K562 (cell line): ENCODE measurements around the gene CHRNG. TPM values are rescaled to one million over a fixed set of nuclear protein-coding genes. Genes with fewer than 3 reads are reported as not detected.

Experiments used
- ATAC-seq: fragments of 200-7000 bp; cut with Tn5 transposase; 3 replicates; pipeline ENCODE4 v1.9.1; 2020; ENCODE audit warnings: moderate library complexity
- BruUV-seq: library from RNA; stranded (reverse); fragments of 400-500 nt; replicated peaks from 2 replicates; lab custom pipeline; 2021; lab: Mats Ljungman, UMichigan
- CTCF ChIA-PET: fragments of 300-600 bp; formaldehyde crosslinking; extraction: SDS; loops from one replicate; lab custom pipeline; 2021; ENCODE audit warnings: low intra/inter-chr PET ratio; lab: Yijun Ruan, JAX
- POLR2A ChIA-PET: fragments of 300-600, 350-650 bp; sonication (Branson Sonifier 250); formaldehyde crosslinking; extraction: SDS; loops from one replicate; lab custom pipeline; 2021; ENCODE audit warnings: antibody characterized with exemption, inconsistent platforms; lab: Yijun Ruan, JAX
- DNase-seq, 4 experiments: peaks; one replicate each; pipeline versions ENCODE4 v3.0.0 to v3.0.0-alpha.2; 2011 to 2018; ENCODE audit warnings: low spot score in 3 of 4, mixed read lengths in 3 of 4; ENCODE audit errors: extremely low read depth in 1 of 4
- FAIRE-seq: peaks from 2 replicates; lab custom pipeline; 2011; peaks lifted over from hg19 to GRCh38; lab: Jason Lieb, UNC
- H2AFZ ChIP-seq: 2 replicates; pipeline ENCODE4 v1.6.0; 2011; ENCODE audit warnings: low read depth, low read length, control low read depth, inconsistent platforms
- H3K27ac ChIP-seq: fragments of 200-600 bp; 3 replicates; pipeline ENCODE4 v1.8.0; 2011; ENCODE audit warnings: low read depth, mild to moderate bottlenecking, control low read depth, inconsistent platforms, low read length, moderate library complexity, mixed read lengths; ENCODE audit errors: extremely low read depth
- H3K27me3 ChIP-seq, 2 experiments: fragments of 300-600 bp in 1 of 2; 2 replicates in 1 of 2; 3 replicates in 1 of 2; pipeline versions ENCODE4 v1.6.0 to v1.8.0; 2011; ENCODE audit warnings: inconsistent platforms in 2 of 2, low read length in 2 of 2, mild to moderate bottlenecking in 1 of 2, mixed read lengths in 1 of 2, moderate library complexity in 1 of 2; ENCODE audit not compliant: control insufficient read depth in 2 of 2, insufficient read depth in 2 of 2
- H3K36me3 ChIP-seq: fragments of 300-600 bp; 3 replicates; pipeline ENCODE4 v1.8.0; 2011; ENCODE audit warnings: mild to moderate bottlenecking, low read length, inconsistent platforms; ENCODE audit not compliant: control insufficient read depth, insufficient read depth
- H3K4me1 ChIP-seq, 2 experiments: fragments of 200-600 bp in 1 of 2; replicated peaks in 1 of 2; 2 replicates in 1 of 2; 3 replicates in 1 of 2; pipeline versions ENCODE4 v1.5.1 to v1.8.0; 2011; ENCODE audit warnings: inconsistent platforms in 2 of 2, low read length in 2 of 2, mild to moderate bottlenecking in 1 of 2, mixed read lengths in 1 of 2, moderate library complexity in 1 of 2; ENCODE audit not compliant: control insufficient read depth in 2 of 2, insufficient read depth in 2 of 2
- H3K4me2 ChIP-seq: 2 replicates; pipeline ENCODE4 v1.6.1; 2011; ENCODE audit warnings: low read length, control low read depth, inconsistent platforms, mixed read lengths; ENCODE audit not compliant: insufficient read depth
- H3K4me3 ChIP-seq: fragments of 200-600 bp; sonication (generic), shearing (Covaris generic); 2 replicates; pipeline ENCODE4 v1.5.1; 2016; ENCODE audit warnings: control low read depth, inconsistent platforms
- H3K79me2 ChIP-seq: fragments of 200-600 bp; 3 replicates; pipeline ENCODE4 v1.8.0; 2011; ENCODE audit warnings: low read length, inconsistent platforms; ENCODE audit not compliant: control insufficient read depth, insufficient read depth
- H3K9ac ChIP-seq, 2 experiments: 2 replicates each; pipeline versions ENCODE4 v1.6.0 to v1.6.1; 2011; ENCODE audit warnings: low read depth in 2 of 2, low read length in 2 of 2, control low read depth in 1 of 2, inconsistent platforms in 1 of 2, mild to moderate bottlenecking in 1 of 2, mixed read lengths in 1 of 2; ENCODE audit not compliant: insufficient read depth in 1 of 2
- H3K9me1 ChIP-seq: one replicate; pipeline ENCODE4 v1.6.0; 2011; ENCODE audit warnings: inconsistent platforms, mild to moderate bottlenecking, low read length, moderate library complexity; ENCODE audit not compliant: control insufficient read depth, insufficient read depth
- H3K9me3 ChIP-seq: replicated peaks from 2 replicates; pipeline ENCODE4 v1.5.1; 2011; ENCODE audit warnings: low read depth, low read length, inconsistent platforms; ENCODE audit not compliant: control insufficient read depth, insufficient read depth
- H4K20me1 ChIP-seq: replicated peaks from 2 replicates; pipeline ENCODE4 v1.6.1; 2011; ENCODE audit warnings: low read length, inconsistent platforms, mixed read lengths; ENCODE audit not compliant: control insufficient read depth, insufficient read depth
- CBFA2T3 ChIP-seq: fragments of 450-650 bp; IDR thresholded peaks from 2 replicates; pipeline ENCODE4 v1.6.1; 2017
- E2F8 ChIP-seq: fragments of 450-650 bp; IDR thresholded peaks from 2 replicates; pipeline ENCODE4 v1.7.1; 2018; ENCODE audit warnings: mild to moderate bottlenecking, low read depth; ENCODE audit not compliant: partially characterized antibody
- IRF1 ChIP-seq: sonication (generic); formaldehyde crosslinking; IDR thresholded peaks from 2 replicates; pipeline ENCODE4 v1.8.0; 2022; ENCODE audit warnings: missing genetic modification reagents, mild to moderate bottlenecking, borderline replicate concordance
- NELFE ChIP-seq: IDR thresholded peaks from 2 replicates; pipeline ENCODE4 v1.6.1; 2011; ENCODE audit warnings: mild to moderate bottlenecking; ENCODE audit not compliant: insufficient read depth, insufficient read length
- NR4A1 ChIP-seq, 2 experiments: fragments of 250-450 bp in 1 of 2; fragments of 450-650 bp in 1 of 2; sonication (Bioruptor Pico) in 1 of 2; IDR thresholded peaks; 2 replicates each; pipeline versions ENCODE4 v1.4.0 to v1.6.1; 2016 to 2020; ENCODE audit warnings: mild to moderate bottlenecking in 2 of 2, missing compliant biosample characterization in 1 of 2, missing genetic modification characterization in 1 of 2, moderate library complexity in 1 of 2
- TBP ChIP-seq: optimal IDR thresholded peaks from 2 replicates; pipeline ENCODE3; 2011; ENCODE audit warnings: low read depth, low read length, improper control_type of control experiment
- ZNF133 ChIP-seq: fragments of 250-450 bp; sonication (Bioruptor Pico); IDR thresholded peaks from 2 replicates; pipeline ENCODE4 v1.4.0; 2020; ENCODE audit warnings: mild to moderate bottlenecking
- WGBS: fragments of 100-300 bp; shearing (Covaris generic); methylation state at CpG from one replicate; pipeline ENCODE4 v1.1.6; 2016; ENCODE audit warnings: low coverage, mixed read lengths; ENCODE audit not compliant: insufficient coverage; ENCODE audit errors: missing lambda C conversion rate; 5-methylcytosine and 5-hydroxymethylcytosine counted together
- in situ Hi-C: fragments of 300-500 bp; cut with MboI; formaldehyde crosslinking; loops from 4 replicates; pipeline ENCODE4 v1.15.0; 2018; ENCODE audit warnings: inconsistent platforms, mixed read lengths
- intact Hi-C: fragments of 100-400 bp; cut with micrococcal nuclease; formaldehyde crosslinking; loops from 2 replicates; pipeline ENCODE4 v1.14.2; 2022
- polyA plus RNA-seq, 8 experiments: library from polyadenylated mRNA; depleted of rRNA in 4 of 8; stranded (reverse) in 5 of 8; unstranded in 3 of 8; fragments of >200 nt; fragmentation: Nextera tagmentation in 2 of 8; fragmentation: Illumina TruSeq in 1 of 8; extraction: Ambion mirVana in 2 of 8; extraction: Trizol in 1 of 8; gene quantifications; 2 replicates each; pipeline versions ENCODE4 v1.2.1 to v1.2.3, GENCODE V29; 2011 to 2014; ENCODE audit warnings: inconsistent platforms in 1 of 8, missing spikeins in 1 of 8
- total RNA-seq, 7 experiments: library from RNA; depleted of rRNA in 6 of 7; stranded (reverse); fragments of >200 nt in 6 of 7; fragmentation: Illumina TruSeq in 2 of 7; extraction: Trizol in 2 of 7; gene quantifications; 2 replicates each; pipeline versions ENCODE4 v1.2.1 to v1.2.3, GENCODE V29; 2011 to 2021; ENCODE audit warnings: low replicate concordance in 1 of 7
- TF ChIP-seq, protein P1 (sequence below): fragments of 250-450 bp; sonication (Bioruptor Pico); IDR thresholded peaks from 2 replicates; pipeline ENCODE4 v1.5.1; 2021; ENCODE audit warnings: mild to moderate bottlenecking
- TF ChIP-seq, protein P2 (sequence below): sonication (generic); formaldehyde crosslinking; IDR thresholded peaks from 2 replicates; pipeline ENCODE4 v1.8.1; 2023; ENCODE audit warnings: missing genetic modification reagents, mild to moderate bottlenecking, borderline replicate concordance

The CHRNG gene
- total and polyA plus RNA-seq, 9 of the 15 experiments (the other 6 are each of a cell fraction or from before 2014, with no cell fraction given) = not detected

DNA sequence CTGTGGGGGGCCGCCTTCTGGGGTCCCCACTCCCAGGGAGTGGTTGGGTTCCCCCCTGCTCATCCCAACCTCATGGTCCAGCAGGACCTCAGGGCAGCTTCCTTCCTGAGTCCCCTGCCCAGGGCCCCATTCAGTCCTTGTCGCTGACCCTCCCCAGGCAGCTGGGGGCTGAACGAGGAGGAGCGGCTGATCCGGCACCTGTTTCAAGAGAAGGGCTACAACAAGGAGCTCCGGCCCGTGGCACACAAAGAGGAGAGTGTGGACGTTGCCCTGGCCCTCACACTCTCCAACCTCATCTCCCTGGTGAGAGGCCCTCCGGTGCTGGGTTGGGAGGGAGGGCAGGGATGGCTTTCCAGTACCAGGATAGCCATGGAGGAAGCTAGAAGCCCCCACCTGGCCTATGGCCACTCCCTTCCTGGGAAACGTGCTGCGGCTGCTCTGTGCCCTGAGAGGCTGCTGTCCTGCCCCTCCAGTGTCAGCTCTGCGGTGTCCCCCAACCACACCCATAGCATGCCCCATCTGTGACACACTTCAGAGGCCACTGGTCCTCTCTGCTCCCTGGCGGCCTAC is 13.0 kb upstream of the CHRNG start (continued):
- TF ChIP-seq NR4A1 (CRISPR knock-in tag; IDR thresholded peaks at IDR 0.05) (no peak), NR4A1 (tag; IDR thresholded peaks at IDR 0.05) (no peak)

DNA sequence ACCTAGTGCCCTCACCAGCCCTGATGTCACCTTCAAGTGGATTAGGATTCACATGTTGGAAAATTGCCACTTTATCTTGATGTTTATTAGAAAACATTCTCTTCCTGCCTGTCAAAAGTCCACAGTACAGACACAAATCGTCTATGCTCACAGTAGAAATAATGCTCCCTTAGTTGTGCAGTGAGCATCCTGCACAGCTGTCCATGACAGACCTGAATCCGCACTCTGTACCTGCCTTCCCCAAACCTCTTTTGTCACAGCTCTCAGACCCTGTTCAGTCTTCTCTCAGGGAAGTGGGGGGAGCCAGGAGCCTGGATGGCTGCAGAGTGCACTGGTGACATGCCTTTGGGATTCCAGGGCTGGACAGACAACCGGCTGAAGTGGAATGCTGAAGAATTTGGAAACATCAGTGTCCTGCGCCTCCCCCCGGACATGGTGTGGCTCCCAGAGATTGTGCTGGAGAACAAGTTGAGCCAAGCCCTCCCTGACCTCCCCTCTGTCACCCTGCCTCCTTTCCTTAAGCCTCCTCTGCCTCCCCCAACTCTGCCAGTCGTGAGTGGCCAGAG is 11.5 kb upstream of the CHRNG start:
- POLR2A ChIA-PET = interaction anchor here (0.5 kb wide), 1 partner anchor 18 kb away, joined by 3 read pairs; no protein-coding TSS in a partner anchor
- CTCF ChIA-PET = no interaction called here
- in situ Hi-C loops = no loop called here
- TF ChIP-seq CBFA2T3 = no peak
- TF ChIP-seq NELFE = no peak
- TF ChIP-seq E2F8 = no peak
- TF ChIP-seq ZNF133 (CRISPR knock-in tag) = no peak
- TF ChIP-seq TBP = no peak
- TF ChIP-seq, protein P1, sequence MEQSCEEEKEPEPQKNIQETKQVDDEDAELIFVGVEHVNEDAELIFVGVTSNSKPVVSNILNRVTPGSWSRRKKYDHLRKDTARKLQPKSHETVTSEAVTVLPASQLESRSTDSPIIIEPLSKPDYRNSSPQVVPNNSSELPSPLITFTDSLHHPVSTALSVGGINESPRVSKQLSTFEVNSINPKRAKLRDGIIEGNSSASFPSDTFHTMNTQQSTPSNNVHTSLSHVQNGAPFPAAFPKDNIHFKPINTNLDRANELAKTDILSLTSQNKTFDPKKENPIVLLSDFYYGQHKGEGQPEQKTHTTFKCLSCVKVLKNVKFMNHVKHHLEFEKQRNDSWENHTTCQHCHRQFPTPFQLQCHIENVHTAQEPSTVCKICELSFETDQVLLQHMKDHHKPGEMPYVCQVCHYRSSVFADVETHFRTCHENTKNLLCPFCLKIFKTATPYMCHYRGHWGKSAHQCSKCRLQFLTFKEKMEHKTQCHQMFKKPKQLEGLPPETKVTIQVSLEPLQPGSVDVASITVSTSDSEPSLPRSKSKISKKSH (CRISPR knock-in tag) = no peak
- TF ChIP-seq IRF1 (CRISPR knock-in tag) = no peak
- TF ChIP-seq, protein P2, sequence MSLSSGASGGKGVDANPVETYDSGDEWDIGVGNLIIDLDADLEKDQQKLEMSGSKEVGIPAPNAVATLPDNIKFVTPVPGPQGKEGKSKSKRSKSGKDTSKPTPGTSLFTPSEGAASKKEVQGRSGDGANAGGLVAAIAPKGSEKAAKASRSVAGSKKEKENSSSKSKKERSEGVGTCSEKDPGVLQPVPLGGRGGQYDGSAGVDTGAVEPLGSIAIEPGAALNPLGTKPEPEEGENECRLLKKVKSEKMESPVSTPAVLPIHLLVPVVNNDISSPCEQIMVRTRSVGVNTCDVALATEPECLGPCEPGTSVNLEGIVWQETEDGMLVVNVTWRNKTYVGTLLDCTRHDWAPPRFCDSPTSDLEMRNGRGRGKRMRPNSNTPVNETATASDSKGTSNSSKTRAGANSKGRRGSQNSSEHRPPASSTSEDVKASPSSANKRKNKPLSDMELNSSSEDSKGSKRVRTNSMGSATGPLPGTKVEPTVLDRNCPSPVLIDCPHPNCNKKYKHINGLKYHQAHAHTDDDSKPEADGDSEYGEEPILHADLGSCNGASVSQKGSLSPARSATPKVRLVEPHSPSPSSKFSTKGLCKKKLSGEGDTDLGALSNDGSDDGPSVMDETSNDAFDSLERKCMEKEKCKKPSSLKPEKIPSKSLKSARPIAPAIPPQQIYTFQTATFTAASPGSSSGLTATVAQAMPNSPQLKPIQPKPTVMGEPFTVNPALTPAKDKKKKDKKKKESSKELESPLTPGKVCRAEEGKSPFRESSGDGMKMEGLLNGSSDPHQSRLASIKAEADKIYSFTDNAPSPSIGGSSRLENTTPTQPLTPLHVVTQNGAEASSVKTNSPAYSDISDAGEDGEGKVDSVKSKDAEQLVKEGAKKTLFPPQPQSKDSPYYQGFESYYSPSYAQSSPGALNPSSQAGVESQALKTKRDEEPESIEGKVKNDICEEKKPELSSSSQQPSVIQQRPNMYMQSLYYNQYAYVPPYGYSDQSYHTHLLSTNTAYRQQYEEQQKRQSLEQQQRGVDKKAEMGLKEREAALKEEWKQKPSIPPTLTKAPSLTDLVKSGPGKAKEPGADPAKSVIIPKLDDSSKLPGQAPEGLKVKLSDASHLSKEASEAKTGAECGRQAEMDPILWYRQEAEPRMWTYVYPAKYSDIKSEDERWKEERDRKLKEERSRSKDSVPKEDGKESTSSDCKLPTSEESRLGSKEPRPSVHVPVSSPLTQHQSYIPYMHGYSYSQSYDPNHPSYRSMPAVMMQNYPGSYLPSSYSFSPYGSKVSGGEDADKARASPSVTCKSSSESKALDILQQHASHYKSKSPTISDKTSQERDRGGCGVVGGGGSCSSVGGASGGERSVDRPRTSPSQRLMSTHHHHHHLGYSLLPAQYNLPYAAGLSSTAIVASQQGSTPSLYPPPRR (CRISPR knock-in tag) = no peak

More for the DNA sequence above, 11.5 kb upstream of the CHRNG start:
- Histone ChIP-seq H4K20me1 (no peaks in the 10 kb centered on the region), H3K9ac (no peak overlapping the region), H2AFZ (no peak overlapping the region), H3K27me3 (peaks cover 0 to 45% of the 10 kb centered on the region in 2 experiments; a peak in 2 of 5 replicates), H3K9me3 (no peaks in the 10 kb centered on the region), H3K4me2 (no peak overlapping the region), H3K4me1 (peaks cover 0 to 16% of the 10 kb centered on the region in 2 experiments; a peak in 2 of 5 replicates), H3K9me1 (no peaks in the 10 kb centered on the region), H3K4me3 (no peak overlapping the region), H3K36me3 (no peaks in the 10 kb centered on the region), H3K79me2 (no peaks in the 10 kb centered on the region), H3K27ac (no peak overlapping the region)
- intact Hi-C loops = no loop called here
- WGBS = 2% methylated on average over 5 of the region's 6 CpGs
- ATAC-seq (no peak), DNase-seq (no peak), FAIRE-seq (no peak)
- no TSS peak for BruUV-seq
